ENCODE results near the gene TMEM178B.

The TMEM178B gene

GRCh38 chr7:141300816-141301215, 227.0 kb downstream of the TMEM178B start (continued):
- TF ChIP-seq ZNF48 (tag by site-specific recombination; IDR thresholded peaks at IDR 0.05) (no peak), HOXA7 (CRISPR knock-in tag; IDR thresholded peaks at IDR 0.05; ENCODE audit: borderline replicate concordance) (no peak), SP7 (tag by site-specific recombination; IDR thresholded peaks at IDR 0.05) (no peak), ZSCAN5A (tag by site-specific recombination; IDR thresholded peaks at IDR 0.05) (no peak), ZNF530 (tag by site-specific recombination; IDR thresholded peaks at IDR 0.05; ENCODE audit: low read depth) (no peak), ZNF521 (tag by site-specific recombination; IDR thresholded peaks at IDR 0.05) (no peak)

GRCh38 chr7:141301544-141301943, 227.7 kb downstream of the TMEM178B start:
- no peaks in the 10 kb centered on the region for H3K9me3 ChIP-seq (ENCODE audit: control insufficient read depth, insufficient read depth, low read depth, low read length)
- H3K36me3 ChIP-seq (ENCODE audit: control insufficient read depth in 2 of 2, insufficient read depth in 1 of 2, low read length in 2 of 2) = no peaks in the 10 kb centered on the region
- no peaks in the 10 kb centered on the region for H3K4me1 ChIP-seq (ENCODE audit: control insufficient read depth, insufficient read depth, low read length)
- ChIA-PET CTCF (no interaction called here), POLR2A (no interaction called here)
- H3K27ac ChIP-seq (ENCODE audit: extremely low read depth, low read depth, low read length) = no peak overlapping the region
- no peak overlapping the region for H3K4me3 ChIP-seq (ENCODE audit: low read depth, low read length)
- no peak for TF ChIP-seq ZNF10 (tag by site-specific recombination; IDR thresholded peaks at IDR 0.05)
- no peak for TF ChIP-seq ZNF114 (tag by site-specific recombination; IDR thresholded peaks at IDR 0.05)
- TF ChIP-seq ZNF394 (tag by site-specific recombination; IDR thresholded peaks at IDR 0.05; ENCODE audit: borderline replicate concordance) = no peak
- no peak for TF ChIP-seq ZNF639 (tag by site-specific recombination; IDR thresholded peaks at IDR 0.05)
- TF ChIP-seq INSM2 (tag by site-specific recombination; IDR thresholded peaks at IDR 0.05) = no peak
- no peak for TF ChIP-seq ZNF335 (tag by site-specific recombination; conservative IDR thresholded peaks at IDR 0.05)
- TF ChIP-seq ZNF791 (tag by site-specific recombination; IDR thresholded peaks at IDR 0.05) = no peak
- no peak for TF ChIP-seq FEZF1 (tag by site-specific recombination; IDR thresholded peaks at IDR 0.05)
- TF ChIP-seq TRIM28 (IDR thresholded peaks at IDR 0.05; ENCODE audit: borderline replicate concordance, low read length) = no peak
- no peak for TF ChIP-seq ZNF701 (tag by site-specific recombination; IDR thresholded peaks at IDR 0.05)
- no peak for TF ChIP-seq ZNF398 (tag by site-specific recombination; IDR thresholded peaks at IDR 0.05)
- no peak for TF ChIP-seq KLF10 (tag by site-specific recombination; IDR thresholded peaks at IDR 0.05)
- no peak for TF ChIP-seq ZNF416 (tag by site-specific recombination; IDR thresholded peaks at IDR 0.05)
- no peak for TF ChIP-seq IKZF3 (tag by site-specific recombination; IDR thresholded peaks at IDR 0.05)
- no peak for TF ChIP-seq ZNF776 (tag by site-specific recombination; IDR thresholded peaks at IDR 0.05; ENCODE audit: borderline replicate concordance)
- no peak for TF ChIP-seq ZNF664 (tag by site-specific recombination; IDR thresholded peaks at IDR 0.05)
